Measurements from ENCODE around the gene BOD1L1.

Gene BOD1L1

GRCh38 chr4:13524504-13525243 lies 102.9 kb downstream of the BOD1L1 start:
- no peak overlapping the region for H2AFZ ChIP-seq (ENCODE audit: low read length)
- H3K4me2 ChIP-seq (ENCODE audit: low read depth, low read length): no peak overlapping the region
- peaks cover 15% of the 10 kb centered on the region for H3K27me3 ChIP-seq (replicated peaks; ENCODE audit: insufficient read depth, low read length)

GRCh38 chr4:13523591-13524503 lies 103.7 kb downstream of the BOD1L1 start:
- H3K4me1 ChIP-seq (ENCODE audit: low read length): 0 out of 2 replicates have a peak, but pooled peaks cover 1% of the 10 kb centered on the region
- DNase-seq: no peak
- H4K20me1 ChIP-seq (ENCODE audit: insufficient read depth, low read length): no peaks in the 10 kb centered on the region
- H3K79me2 ChIP-seq (ENCODE audit: low read length): no peaks in the 10 kb centered on the region
- no peak overlapping the region for H3K4me3 ChIP-seq (ENCODE audit: low read length)
- no peaks in the 10 kb centered on the region for H3F3A ChIP-seq (ENCODE audit: insufficient read depth, low read length)
- H3K4me2 ChIP-seq (ENCODE audit: low read depth, low read length): no peak overlapping the region
- H3K9me3 ChIP-seq (replicated peaks; ENCODE audit: insufficient read depth, low read length): no peaks in the 10 kb centered on the region
- no peak overlapping the region for H2AFZ ChIP-seq (ENCODE audit: low read length)
- no peaks in the 10 kb centered on the region for H3K9me2 ChIP-seq (replicated peaks; ENCODE audit: insufficient read depth, low read length)
- no peaks in the 10 kb centered on the region for H3K36me3 ChIP-seq (replicated peaks; ENCODE audit: insufficient read depth, low read length)
- H3K27ac ChIP-seq (ENCODE audit: low read length): no peak overlapping the region
- no peak overlapping the region for H3K9ac ChIP-seq (ENCODE audit: low read length)
- TF ChIP-seq EZH2 (optimal IDR thresholded peaks at IDR 0.05; ENCODE audit: low read depth, low read length) (no peak), CTCF (IDR thresholded peaks at IDR 0.05; ENCODE audit: low read length) (no peak), EZH2phosphoT487 (IDR thresholded peaks at IDR 0.05; ENCODE audit: low read length) (no peak)
- H3K27me3 ChIP-seq (replicated peaks; ENCODE audit: insufficient read depth, low read length): peaks cover 8% of the 10 kb centered on the region; the same call in 1 of the 2 replicates

More at GRCh38 chr4:13524504-13525243, 102.9 kb downstream of the BOD1L1 start:
- H3K9ac ChIP-seq (ENCODE audit: low read length): no peak overlapping the region
- no peaks in the 10 kb centered on the region for H3K36me3 ChIP-seq (replicated peaks; ENCODE audit: insufficient read depth, low read length)
- 0 out of 2 replicates have a peak, but pooled peaks cover 5% of the 10 kb centered on the region for H3K4me1 ChIP-seq (ENCODE audit: low read length)
- no peak for DNase-seq
- H3K79me2 ChIP-seq (ENCODE audit: low read length): no peaks in the 10 kb centered on the region
- H3K27ac ChIP-seq (ENCODE audit: low read length): no peak overlapping the region
- no peaks in the 10 kb centered on the region for H3K9me3 ChIP-seq (replicated peaks; ENCODE audit: insufficient read depth, low read length)
- TF ChIP-seq EZH2 (optimal IDR thresholded peaks at IDR 0.05; ENCODE audit: low read depth, low read length) (no peak), CTCF (IDR thresholded peaks at IDR 0.05; ENCODE audit: low read length) (no peak)
- no peaks in the 10 kb centered on the region for H3F3A ChIP-seq (ENCODE audit: insufficient read depth, low read length)
- H3K4me3 ChIP-seq (ENCODE audit: low read length): no peak overlapping the region
- H4K20me1 ChIP-seq (ENCODE audit: insufficient read depth, low read length): no peaks in the 10 kb centered on the region
- no peaks in the 10 kb centered on the region for H3K9me2 ChIP-seq (replicated peaks; ENCODE audit: insufficient read depth, low read length)

- no peak for DNase-seq
- Histone ChIP-seq H3K27me3 (replicated peaks; ENCODE audit: insufficient read depth, low read length) (peaks cover 8% of the 10 kb centered on the region; the same call in 1 of the 2 replicates), H3K9ac (ENCODE audit: low read length) (no peak overlapping the region), H2AFZ (ENCODE audit: low read length) (no peak overlapping the region), H3K9me2 (replicated peaks; ENCODE audit: insufficient read depth, low read length) (no peaks in the 10 kb centered on the region), H3K9me3 (replicated peaks; ENCODE audit: insufficient read depth, low read length) (no peaks in the 10 kb centered on the region), H3F3A (ENCODE audit: insufficient read depth, low read length) (no peaks in the 10 kb centered on the region), H3K36me3 (replicated peaks; ENCODE audit: insufficient read depth, low read length) (no peaks in the 10 kb centered on the region), H3K4me1 (ENCODE audit: low read length) (no peaks in the 10 kb centered on the region), H4K20me1 (ENCODE audit: insufficient read depth, low read length) (no peaks in the 10 kb centered on the region), H3K4me2 (ENCODE audit: low read depth, low read length) (no peak overlapping the region), H3K27ac (ENCODE audit: low read length) (no peak overlapping the region), H3K79me2 (ENCODE audit: low read length) (no peaks in the 10 kb centered on the region), H3K4me3 (ENCODE audit: low read length) (no peak overlapping the region)
- TF ChIP-seq EZH2phosphoT487 (IDR thresholded peaks at IDR 0.05; ENCODE audit: low read length) (no peak), CTCF (IDR thresholded peaks at IDR 0.05; ENCODE audit: low read length) (no peak), EZH2 (optimal IDR thresholded peaks at IDR 0.05; ENCODE audit: low read depth, low read length) (no peak)
These were observed 104.4 kb downstream of the BOD1L1 start for GRCh38 chr4:13523105-13523477.

Data from MM.1S (cell line).